HG02571 (cell line): Measurements from ENCODE around the gene MORN4.
A peak's percentile ranks its signal among the peaks of the same experiment; 100 is the strongest.
"Not testable (repeated sequence)": the region's sequence is repeated elsewhere in the genome, so short reads cannot be mapped to it uniquely, and the experiment has no call there.

Experiments
- ATAC-seq: cut with Tn5 transposase; IDR thresholded peaks from one replicate; pipeline ENCODE4 v1.9.1; 2021; ENCODE audit warnings: mild to moderate bottlenecking, moderate library complexity; ENCODE audit not compliant: unreplicated experiment

Gene MORN4

DNA sequence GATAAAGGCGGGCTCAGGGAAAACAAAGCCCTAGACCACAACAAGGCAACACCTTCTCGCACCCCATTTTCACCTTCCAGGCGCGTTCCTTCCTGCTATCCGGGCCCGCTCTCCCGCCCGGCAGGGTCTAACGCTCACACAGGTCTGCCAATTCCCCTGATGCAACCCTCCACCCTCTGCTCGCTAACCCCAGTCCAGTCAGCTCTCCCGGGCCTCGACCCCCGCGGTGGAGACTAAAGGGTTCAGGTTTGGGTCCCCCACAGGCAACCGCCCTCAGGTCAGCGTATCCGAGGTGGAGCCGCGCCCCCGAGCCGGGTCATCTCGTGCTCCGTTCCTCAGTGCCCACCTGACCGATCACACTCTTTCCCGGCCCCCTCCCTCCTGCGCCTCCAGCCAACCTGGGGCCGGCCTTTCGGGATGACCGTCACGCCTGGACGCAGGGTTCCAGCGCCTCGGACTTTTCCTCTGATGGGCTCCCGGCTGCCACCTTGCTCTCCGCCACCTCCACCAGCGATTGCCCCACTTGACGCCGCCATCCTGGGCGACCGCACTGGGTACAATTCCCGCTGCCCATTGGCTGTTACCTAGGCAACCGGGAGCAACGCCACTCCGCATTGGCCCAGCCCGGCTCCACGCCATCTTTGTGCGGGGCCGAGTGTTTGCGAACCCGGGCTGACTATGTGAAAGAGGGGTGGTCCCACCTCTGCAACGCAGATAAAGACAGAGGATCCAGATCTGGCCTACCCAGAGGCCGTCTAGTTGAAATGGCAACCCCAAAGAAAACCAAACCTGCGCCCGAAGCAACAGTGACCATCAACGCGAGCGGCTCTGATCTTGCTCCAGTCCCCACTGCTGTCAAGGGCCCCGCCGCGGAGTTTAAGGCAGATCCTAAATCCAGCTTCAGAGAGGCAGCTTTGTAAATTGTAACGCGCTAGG, at the start of gene MORN4:
Gene MORN4 (minus strand): TSS at position 552 of the 936 bp plus-strand sequence. CDS start 13,847 bp downstream, outside the sequence.
- peak; percentile 99 for ATAC-seq

DNA sequence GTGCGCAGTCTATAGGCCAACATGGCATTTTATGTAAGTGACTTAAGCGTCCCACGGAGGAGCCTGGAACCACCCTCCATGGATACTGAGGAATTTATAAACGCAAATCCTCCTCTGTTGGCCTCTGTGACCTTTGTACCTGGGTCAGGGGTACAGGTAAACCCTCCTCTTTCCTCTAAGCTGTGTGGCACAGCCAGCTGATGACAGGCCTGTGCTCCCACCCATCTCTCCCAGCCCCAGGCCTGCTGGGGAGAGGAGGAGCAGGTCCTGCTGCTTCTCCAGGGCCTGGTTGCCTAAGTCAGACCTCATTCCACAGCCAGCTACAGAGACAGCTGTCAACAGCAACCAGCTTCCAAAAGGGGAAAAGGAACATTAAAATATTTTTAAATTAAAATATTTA, 48.7 kb upstream of the MORN4 start:
- no peak for ATAC-seq

DNA sequence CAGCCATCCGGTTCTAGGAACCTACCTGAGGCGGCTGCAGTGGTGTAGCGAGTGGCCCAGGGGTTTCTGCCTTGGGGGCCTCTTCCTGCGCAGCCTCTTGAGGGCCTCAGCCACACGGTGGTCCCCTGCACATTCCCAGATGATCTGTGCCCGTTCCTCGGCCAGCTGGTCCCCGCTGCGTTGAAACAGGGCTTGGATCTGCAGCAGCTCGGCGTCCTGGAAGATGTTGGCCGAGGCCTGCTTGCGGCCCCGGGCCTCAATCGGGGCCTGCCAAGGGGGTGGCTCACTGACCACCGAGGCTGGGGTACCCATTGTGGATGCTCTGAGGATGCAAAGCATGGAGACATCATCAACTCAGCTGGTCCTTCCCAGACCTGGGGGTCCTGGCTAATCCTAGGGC, 46.3 kb upstream of the MORN4 start:
- no peak for ATAC-seq

DNA sequence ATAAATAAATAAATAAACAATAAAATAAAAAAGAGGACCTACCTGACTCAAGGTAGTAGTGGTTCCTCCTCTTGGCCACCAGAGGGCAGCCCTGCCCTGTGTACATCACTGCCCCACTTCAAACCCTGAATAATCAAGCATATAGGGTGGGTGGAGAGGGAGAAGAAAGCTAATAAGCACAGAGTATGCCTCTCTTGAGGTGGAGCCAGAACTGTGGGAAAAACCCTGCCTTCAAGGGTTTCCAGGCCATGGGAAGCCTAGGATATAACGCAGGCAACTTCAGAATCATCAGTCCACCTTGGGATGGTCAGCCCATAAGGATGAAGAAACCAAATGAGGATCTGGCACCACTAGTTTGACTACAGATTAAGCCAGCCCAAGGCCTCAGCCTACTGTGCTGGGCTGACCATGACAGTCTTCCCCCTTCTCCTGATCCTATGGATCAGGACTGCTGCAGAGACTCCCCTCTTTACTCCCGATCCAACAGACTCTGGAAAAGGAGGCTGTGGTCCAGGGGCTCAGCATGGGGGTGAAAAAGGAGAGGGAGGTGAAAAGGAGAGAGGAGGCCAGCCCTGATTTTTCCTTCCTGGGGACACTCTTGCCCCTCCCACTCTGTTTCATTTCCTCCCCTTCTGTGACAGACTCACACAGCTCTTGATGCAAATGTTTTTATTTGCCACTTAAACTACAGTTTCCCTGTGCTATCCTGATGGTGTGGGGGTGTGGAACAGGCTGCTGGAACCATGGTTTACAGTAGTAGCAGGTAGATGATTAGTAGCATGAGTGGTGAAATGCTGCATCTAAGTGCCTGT, 43.7 kb upstream of the MORN4 start:
- no peak for ATAC-seq

DNA sequence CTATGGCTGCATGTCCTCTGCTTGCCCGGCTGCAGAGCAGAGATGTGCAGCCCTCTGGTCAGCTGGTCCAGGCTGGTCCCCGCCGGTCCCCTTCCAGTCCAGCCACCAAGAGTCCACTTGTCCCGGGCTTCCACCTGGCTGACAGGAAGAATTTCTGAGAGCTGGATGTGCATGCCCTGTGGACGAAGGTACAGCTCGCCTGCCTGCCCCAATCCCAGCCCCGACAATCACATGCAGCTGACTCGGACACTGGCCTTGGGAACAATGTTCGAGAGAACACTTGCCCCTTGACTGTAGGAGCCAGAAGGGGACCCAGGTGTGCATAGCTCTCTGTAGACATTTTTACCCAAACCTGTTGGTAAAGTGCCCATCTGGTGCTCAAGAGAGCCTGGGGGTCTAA, 41.9 kb upstream of the MORN4 start:
- ATAC-seq: no peak

DNA sequence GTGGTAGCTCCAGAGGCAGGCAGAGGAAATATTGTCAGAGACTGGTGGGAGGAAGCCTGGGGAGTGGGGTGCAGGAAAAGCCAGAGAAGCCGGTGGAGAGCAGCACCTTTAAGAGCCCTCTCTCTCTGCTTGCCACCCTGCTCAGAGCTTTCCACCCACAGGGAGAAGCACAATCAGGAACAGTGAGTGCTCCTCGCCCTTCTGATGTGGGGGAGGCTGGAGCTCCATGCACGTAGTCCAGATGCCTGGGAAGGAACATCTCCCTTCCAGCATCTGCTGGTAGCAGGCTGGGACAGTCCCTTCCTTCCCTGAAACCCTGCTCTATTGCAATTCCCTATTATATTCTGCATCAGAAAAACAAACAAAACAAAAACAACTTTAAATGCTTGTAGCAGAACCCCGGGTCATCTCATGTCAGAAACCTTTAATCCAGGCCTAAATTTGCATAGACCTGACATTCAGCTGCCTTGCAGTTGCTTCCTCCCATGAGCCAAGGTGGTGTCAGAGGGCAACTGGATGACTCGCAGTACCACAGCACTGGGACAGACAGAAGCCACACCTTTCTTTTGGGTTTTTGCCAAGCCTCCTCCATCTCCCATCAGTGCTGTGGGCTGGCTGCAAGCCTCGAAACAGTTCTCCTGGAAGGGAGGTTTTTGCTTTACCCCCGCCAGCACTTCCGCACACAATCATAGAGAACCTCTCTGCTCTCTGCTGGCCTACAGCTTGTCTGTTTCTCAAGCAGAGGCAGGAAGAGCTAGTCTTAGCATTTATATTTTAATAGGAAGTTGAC, 40.6 kb upstream of the MORN4 start:
- no peak for ATAC-seq

DNA sequence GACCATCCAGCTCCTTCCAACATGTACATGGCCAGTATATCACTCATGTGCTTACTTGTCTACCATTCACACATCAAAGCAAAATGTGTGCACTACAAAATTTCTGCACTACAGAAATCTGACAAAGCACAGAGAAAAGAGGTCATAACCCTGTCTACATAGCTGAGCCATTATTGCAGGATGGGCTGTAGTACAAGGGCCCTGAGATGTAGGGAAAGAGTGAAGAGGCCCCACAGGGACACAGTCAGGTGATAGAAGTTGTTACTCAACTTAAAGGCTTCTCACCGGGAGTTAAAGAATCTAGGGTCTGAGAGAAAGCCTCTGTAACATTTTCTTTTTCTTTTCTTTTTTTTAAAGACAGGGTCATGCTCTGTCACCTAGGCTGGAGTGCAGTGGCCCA, 36.3 kb upstream of the MORN4 start:
- no peak for ATAC-seq

DNA sequence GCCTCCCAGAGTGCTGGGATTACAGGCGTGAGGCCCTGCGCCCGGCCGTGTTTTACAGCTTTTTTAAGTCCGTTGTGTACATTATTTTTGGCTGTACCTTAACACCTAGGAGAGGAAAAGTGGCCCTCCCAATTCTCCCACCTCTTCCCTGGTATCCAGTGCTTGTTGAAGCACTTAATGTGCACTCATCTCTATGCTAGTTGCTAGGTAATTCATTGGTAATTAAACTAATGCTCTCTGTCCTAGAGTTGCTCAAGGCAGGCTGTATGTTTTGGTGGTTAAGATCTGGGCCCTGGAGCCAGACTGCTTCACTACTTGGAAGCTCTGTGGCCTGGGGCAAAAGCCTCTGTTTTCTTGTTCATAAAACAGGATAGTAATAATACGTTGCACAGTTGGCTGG, 34.2 kb upstream of the MORN4 start:
- no peak for ATAC-seq

DNA sequence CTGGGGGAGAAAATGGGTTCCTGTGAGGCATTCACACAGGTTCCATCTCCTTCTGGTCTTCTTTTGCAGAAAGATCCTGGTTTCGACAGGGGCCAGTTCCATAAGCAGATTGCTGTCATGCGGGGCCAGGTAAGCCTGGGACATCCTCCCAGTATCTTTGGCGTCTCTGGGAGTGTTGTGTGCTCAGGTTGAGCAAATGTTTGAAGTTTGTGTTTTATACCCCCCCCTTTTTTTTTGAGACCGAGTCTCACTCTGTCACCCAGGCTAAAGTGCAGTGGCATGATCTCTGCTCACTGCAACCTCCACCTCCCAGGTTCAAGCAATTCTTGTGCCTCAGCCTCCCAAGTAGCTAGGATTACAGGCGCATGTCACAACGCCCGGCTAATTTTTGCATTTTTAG, 33.7 kb upstream of the MORN4 start:
- no peak for ATAC-seq

DNA sequence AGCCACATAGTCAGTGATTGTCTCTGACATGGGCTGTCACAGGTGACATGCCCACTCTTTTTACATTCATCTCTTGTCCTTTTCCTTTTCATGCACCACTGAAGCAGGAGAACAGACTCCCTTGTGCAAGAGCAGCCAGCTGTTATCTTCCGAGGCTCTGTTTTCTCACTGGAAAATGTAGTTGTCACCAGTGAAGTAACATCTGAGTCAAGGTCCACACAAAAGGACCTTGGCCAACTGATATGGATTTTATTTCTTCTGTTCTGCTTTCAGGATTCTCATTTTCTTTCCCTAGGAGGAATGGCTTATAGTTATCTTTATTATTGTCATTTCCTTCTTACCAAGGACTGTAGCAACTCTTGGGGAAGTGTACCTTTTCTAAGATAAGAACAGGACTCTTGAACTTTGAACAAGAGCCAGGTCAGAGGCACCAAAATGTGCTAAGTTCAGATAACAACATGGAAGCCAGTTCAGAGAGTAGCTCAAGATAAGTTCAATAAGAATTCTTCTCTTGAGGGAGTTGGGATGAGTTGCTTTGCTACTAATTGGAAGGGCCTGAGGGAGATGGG, 31.1 kb upstream of the MORN4 start:
- no peak for ATAC-seq

DNA sequence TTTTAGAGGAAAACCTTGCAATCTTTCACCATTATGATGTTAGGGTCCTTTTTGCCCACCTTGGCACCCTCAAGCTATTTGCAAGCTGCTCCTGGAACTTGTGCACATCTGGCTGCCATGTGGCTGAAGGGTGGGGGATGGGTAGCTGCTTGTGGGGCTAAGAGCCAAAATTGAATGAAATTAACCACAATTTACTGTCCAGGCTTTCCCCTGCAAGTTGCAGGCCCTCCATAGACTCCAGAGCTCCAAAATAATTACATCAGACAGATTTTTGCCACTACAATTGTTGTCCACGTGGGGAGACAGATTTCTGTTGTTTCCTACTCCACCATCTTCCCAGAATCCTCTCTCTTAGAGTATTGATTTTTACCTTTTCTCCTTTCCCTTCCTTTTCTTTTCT, 26.3 kb upstream of the MORN4 start:
- ATAC-seq: no peak

DNA sequence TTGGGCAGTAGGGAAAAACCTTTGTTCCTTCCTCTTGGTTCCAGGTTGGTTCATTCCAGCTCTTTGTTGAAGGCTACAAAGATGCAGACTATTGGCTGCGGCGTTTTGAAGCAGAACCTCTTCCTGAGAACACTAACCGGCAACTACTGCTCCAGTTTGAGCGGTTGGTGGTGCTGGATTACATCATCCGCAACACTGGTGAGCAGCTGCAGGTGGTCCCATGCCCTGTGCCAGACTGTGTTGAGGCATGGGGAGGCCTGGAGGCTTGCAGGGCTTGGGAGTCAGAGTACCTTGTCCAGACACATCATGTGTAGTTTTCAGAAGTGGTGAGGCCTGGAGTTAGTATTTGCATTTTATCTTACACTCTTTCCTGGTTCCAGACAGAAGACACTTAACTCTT, 23.5 kb upstream of the MORN4 start:
- no peak for ATAC-seq

DNA sequence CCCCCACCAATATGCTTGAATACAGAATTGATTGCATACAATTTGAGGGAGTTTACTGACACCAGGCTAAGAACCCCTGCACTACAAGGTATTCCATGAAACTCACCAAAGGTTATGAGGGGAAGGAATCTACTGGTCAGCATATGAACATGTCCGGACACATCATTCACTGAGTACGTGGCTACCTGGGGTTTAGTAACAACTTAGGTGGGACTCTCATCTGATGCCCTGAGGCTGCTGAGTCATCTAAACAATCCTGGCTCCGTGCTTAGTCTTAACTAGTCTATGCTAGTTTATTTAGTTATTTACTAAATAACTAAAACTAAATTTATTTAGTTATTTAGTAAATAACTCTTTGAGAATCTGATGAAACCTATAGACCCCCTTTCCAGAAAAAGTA, 18.5 kb upstream of the MORN4 start:
- ATAC-seq: no peak

DNA sequence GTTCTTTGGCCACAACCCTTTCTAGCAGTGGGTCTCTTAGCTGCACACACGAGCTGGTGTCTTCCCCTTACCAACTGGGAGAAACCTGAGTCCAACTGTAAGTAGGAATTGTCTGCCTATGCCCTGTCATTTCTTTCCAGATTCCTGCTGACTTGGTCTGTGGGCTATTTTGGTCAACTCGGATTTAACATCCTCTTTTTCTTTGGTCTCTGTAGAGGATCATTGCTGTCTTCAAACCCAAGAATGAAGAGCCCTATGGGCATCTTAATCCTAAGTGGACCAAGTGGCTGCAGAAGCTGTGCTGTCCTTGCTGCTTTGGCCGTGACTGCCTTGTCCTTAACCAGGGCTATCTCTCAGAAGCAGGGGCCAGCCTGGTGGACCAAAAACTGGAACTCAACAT, 17.4 kb upstream of the MORN4 start:
- ATAC-seq: no peak

DNA sequence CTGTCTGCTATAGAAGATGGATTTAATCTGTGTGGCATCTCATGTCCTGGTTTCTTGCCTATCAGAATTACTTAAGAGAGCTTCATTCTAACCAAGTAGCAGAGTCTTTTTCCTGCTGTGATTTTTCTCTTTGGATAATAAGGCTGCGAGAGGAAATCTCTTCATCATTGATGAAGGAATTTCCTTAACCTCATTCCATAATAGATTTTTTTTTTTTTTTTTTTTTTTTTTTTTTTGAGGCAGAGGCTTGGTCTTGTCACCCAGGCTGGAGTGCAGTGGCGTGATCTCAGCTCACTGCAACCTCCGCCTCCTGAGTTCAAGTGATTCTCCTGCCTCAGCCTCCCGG, 16.1 kb upstream of the MORN4 start:
- not testable (repeated sequence) for ATAC-seq

DNA sequence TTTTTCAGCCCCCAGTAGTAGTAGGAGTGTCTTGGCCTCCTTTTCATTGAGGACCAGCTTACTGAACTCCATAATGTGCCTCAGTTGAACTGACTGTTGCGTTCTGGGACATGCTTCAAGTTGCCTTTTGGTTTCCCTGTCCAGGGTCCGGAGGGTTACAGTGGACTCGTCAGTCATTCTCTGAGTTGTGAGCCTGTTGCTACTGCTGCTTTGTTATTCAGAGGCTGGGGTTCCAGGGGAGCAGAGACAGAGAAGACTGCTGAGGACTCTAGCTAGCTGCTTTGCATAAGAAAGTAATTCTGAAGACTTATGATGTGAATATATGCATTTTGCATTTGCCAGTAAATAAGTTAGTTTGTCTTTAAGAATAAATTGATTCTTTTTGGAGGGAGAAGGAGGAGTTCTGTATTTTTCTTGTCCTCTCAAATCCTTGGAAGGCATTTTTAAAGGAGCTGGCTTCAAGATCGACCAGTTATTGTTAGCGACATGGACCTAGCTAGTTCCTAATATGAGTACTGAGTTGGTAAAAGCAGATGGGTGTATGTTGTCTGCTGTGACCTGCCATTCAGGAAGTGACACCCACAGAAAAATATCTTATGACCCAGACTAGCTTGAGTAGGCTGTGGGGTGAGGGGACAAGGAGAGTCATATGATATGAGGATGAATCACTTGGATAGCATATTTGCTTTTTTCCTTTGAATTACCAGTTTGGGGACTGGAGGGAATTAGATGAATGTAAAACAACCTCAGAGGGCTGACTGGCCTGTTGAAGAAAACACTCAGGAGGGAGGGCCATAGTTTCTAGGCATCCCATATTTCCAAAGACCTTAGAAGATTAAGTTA, 15.5 kb upstream of the MORN4 start:
- ATAC-seq: peak; percentile 85

DNA sequence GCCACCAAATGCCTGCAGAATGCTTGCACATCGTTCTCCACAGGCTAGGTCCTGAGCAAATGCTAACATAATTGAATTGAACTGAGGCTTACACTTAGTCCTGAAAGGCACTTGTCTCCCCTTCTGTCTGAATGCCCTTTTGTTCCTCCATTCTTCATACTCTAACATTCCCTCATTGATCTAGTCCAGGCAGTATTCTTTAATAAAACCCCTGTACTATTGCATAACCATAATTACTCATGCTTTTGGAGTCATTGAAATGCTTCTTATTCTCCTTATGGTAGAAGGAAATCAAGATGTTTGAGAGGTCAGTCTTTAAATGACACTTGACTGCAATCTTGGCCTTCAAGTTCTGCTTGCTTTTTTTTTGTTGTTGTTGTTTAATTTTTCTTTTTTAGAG, 14.3 kb upstream of the MORN4 start:
- no peak for ATAC-seq

DNA sequence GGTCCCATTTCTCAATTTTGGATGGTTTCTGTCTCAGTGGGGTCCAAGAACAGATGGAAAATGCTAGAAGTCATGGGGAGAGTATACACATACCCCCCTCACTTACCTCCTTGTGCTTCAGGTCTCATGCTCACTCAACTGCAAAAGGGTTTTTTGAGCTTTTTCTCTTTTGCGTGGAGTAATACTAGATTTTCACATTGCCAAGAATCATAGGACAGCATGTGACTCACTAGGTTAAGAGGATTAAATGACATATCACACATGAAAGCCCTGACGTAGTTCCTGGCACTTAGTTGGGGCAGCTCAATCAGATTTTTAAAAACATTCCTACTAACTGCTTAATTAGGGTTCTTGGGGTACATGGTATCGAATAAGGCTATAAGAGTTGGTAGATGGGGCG, 11.6 kb upstream of the MORN4 start:
- no peak for ATAC-seq

DNA sequence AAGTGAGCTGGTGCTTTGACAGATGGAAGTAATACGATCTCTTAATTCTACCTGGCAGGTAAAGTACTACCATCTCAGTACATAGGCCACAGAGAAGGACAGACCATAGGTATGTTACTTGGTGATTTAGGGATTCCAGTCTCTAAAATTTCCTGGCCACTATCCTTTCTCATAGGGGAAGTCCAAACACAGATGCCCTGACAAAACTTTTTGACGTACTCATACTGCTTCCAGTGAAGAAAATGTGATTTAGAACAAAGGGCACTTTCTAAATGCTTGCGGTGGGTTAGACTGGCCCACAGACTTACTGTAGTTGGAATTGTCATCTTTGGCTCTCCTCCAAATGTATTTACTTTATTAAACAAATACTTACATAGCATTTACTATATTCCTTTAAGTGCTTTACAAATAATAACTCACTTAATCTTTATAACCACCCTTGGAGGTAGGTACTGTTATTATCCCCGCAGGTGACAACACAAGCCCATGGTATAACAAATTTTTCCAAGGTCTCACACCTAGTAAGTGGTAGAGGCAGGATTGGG, 10.2 kb upstream of the MORN4 start:
- no peak for ATAC-seq
